Stimulated activated naive CD8-positive, alpha-beta T cell treated with anti-CD3 and anti-CD28 coated beads, Interleukin-15, Interleukin-2, amounts not matched to agents 100 ng/mL and 50 ng/mL, for 24 hours (primary cell): Measurements from ENCODE around the gene EFCAB8.

ENCODE experiments used
- H3K27ac Mint-ChIP-seq: one replicate; pipeline ENCODE4 v1.8.0; 2021; ENCODE audit warnings: mild to moderate bottlenecking, mixed read lengths
- H3K27me3 Mint-ChIP-seq: one replicate; pipeline ENCODE4 v1.8.0; 2021; ENCODE audit warnings: mixed read lengths
- H3K36me3 Mint-ChIP-seq: one replicate; pipeline ENCODE4 v1.8.0; 2021; ENCODE audit warnings: low read depth, mixed read lengths
- H3K4me1 Mint-ChIP-seq: one replicate; pipeline ENCODE4 v1.8.0; 2021; ENCODE audit warnings: low read depth, mixed read lengths
- H3K4me3 Mint-ChIP-seq: one replicate; pipeline ENCODE4 v1.8.0; 2021; ENCODE audit warnings: mild to moderate bottlenecking, mixed read lengths
- H3K9me3 Mint-ChIP-seq: one replicate; pipeline ENCODE4 v1.8.0; 2021; ENCODE audit warnings: mixed read lengths

Gene EFCAB8, protein sequence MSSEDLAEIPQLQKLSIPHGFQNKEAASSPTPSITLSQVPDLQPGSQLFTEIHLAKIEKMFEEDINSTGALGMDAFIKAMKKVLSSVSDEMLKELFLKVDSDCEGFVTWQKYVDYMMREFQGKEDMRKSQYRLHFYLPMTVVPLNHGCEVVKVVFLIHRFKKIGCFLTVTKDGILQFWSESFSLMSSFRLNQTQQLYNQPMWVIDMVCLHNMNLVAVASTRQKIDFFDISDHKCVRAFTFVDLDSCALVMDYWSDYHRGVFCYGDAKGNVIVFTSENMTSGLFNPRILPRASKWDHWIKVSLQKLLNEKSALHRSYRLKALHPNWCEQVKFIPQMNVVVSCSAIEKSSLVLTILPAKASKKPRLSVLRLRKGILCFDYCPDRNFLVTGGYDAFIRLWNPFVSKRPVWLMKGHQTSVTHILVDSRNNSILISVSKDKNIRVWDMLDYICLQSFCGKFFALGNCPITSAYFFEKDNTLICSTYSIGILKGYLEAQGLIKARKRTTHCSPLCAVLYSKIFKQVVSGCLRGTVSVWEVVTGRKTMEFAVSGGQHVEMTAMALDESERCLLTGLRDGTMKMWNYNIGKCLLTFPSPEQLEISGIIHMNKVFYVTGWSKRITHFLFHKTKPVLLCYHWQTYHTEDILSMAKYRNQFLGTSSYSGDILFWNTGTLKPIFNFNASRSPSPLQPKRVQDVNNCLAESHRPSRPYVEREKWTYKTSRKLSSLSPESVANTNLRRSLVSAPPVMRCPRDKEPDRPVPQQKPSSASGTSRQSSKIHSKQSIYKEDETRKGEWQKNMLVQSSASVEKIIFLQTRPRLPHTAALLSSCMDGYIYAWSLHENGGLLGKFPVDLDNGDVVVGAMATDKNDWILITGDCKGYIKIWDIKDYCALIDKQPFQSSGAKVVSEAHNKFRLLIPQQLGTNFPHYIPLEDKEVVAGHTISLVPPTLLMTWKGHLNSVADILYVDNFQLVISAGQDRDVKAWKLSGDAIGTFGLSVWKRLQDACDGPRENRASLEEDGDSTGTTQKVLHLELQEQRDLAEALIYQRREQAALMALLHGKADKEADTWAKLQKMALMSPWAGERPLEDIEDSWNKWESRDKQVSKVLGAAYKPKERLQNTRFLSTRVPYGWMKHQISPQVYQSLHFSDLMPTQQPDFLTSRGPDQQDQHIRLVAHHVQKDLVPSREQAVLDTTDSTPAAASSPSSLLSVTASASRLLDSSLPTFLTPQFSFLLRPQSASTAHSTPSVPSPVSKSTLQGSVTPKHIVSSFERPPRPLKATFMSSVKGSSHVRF

DNA sequence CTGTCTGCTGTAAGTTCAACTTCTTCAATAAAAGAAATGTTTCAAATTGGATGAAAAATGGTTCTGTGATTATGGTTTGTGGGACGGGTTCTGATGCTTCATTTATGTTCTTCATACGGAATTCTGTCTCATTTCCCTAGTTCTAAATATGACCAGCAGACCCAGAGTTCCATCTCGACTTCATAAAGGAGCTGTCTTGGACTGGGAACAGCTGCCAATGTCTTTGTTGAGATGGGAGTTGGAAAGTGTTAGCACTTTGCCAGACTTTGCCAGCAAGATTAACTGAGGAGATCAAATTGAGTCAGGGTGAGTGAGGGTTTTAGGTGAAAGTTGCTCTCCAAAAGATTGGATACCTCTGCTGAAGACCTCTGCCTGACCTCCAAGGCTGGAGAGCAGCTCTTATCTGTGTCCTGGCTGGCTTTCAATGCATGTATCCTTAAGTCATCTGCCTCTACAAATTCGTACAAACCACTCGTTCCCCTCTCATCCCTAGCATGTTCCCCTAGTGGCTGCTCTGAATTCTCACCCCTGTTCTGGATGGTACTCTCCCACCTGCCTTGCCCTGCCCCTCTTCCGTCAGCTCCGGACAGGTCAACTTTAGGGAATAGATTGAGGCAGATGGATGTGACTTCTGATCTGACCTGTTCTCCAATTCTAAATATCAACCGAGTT lies at the start of gene EFCAB8:
Gene EFCAB8, plus strand, starts transcription at position 223 of the 672 bp plus-strand sequence. CDS start 4,870 bp downstream, outside the sequence.
- H3K4me3 Mint-ChIP-seq = no peak within 1 kb of the TSS
- H3K36me3 Mint-ChIP-seq = peaks cover 41% of the 10 kb centered on the region
- H3K27me3 Mint-ChIP-seq = no peaks in the 10 kb centered on the region
- H3K9me3 Mint-ChIP-seq = no peaks in the 10 kb centered on the region
- peak within 1 kb of the TSS; percentile 29 for H3K27ac Mint-ChIP-seq
- H3K4me1 Mint-ChIP-seq = peaks cover 23% of the 10 kb centered on the region

DNA sequence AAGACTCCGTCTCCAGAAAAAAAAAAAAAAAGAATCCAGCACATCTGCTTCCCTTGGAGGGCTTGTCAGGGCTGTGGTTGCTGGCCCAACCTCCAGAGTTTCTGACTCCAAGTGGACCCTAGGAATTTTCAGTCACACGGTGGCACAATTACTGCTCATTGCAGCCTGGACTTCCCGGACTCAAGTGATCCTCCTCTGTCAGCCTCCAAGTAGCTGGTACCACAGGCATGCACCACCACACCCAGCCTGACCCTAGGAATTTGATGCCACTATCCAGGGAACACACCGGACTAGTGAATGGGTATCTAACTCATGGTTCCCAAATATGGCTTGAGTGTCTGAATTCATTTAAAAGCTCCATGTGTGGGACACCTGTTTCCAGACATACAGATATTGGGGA lies 48.8 kb upstream of the EFCAB8 start:
- no peaks in the 10 kb centered on the region for H3K27me3 Mint-ChIP-seq
- no peak overlapping the region for H3K27ac Mint-ChIP-seq
- no peaks in the 10 kb centered on the region for H3K9me3 Mint-ChIP-seq
- no peaks in the 10 kb centered on the region for H3K4me1 Mint-ChIP-seq
- H3K36me3 Mint-ChIP-seq = no peaks in the 10 kb centered on the region
- H3K4me3 Mint-ChIP-seq = no peak overlapping the region

DNA sequence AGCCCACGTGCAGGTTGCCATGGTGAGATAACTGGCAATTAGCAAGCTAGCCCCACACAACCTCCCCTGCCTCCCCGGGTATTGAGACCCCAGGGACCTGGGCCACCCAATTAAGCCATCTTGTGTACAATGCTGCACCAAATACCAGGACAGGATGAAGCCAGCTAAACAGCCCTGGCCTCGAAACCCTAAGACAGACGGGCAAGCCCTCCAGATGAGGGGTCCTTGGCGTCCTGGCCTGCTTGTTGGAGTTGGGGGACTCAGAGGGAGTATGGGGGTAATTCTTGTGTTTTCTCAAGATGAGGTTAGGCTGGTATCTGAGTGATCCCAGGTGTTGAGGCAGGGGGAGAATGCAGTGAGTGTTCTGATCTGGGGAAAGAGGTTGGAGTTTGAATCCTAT lies 47.8 kb upstream of the EFCAB8 start:
- Mint-ChIP-seq H3K4me3 (no peak overlapping the region), H3K27me3 (no peaks in the 10 kb centered on the region), H3K27ac (no peak overlapping the region), H3K9me3 (no peaks in the 10 kb centered on the region), H3K4me1 (no peaks in the 10 kb centered on the region), H3K36me3 (no peaks in the 10 kb centered on the region)

DNA sequence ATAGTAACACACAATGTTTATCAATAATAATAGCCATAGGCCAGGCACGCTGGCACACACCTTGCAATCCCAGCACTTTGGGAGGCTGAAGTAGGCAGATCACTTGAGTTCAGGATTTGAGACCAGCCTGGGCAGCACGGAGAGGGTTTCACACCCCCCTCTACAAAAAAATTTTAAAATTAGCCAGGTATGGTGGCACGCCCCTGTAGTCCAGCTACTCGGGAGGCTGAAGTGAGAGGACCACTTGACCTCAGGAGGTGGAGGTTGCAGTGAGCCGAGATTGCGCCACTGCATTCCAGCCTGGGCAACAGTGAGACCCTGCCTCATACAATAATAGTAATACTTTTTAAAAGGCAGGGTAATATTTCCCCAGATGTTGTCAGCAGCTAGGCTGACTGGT lies 46.8 kb upstream of the EFCAB8 start:
- Mint-ChIP-seq H3K4me3 (no peak overlapping the region), H3K36me3 (no peaks in the 10 kb centered on the region), H3K27me3 (no peaks in the 10 kb centered on the region), H3K27ac (no peak overlapping the region), H3K9me3 (no peaks in the 10 kb centered on the region), H3K4me1 (no peaks in the 10 kb centered on the region)

DNA sequence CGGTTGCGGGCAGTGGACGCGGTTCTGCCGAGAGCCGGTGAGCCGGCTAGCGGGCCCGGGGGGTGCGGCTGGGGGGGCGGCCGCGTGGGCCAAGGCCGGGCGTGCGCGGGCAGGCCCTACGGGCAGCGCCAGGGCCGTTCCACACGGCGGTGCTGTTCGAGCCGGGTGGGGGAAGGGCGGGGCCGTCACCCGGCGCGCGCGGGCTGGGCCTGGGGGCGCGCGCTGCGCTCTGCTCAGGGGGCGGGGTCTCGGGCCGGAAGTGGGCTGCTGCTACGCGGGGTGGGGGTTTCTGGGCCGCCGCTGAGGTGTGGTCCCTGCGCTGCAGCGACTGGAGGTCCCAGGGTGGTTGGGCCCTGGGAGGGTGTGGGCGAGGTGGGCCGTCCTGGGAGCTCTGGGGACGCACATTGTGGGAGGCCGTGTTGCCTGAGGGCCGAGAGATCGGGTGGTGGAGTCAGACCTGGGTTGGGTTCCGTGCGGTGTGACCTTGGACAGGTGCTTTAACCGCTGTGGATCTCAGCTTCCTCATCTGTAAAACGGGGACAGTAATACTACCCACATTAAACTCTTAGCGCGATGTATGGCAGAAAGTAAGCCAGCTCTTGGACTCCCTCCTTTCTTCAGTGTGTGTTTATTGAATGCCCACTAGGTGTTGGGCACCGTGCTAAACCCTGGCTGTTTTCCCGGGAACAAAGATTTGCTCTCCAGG lies 38.6 kb upstream of the EFCAB8 start:
- Mint-ChIP-seq H3K27me3 (no peaks in the 10 kb centered on the region), H3K9me3 (no peaks in the 10 kb centered on the region), H3K27ac (peak overlapping the region; percentile 92), H3K4me3 (peak overlapping the region; percentile 94), H3K36me3 (peaks cover 21% of the 10 kb centered on the region), H3K4me1 (peaks cover 45% of the 10 kb centered on the region)

DNA sequence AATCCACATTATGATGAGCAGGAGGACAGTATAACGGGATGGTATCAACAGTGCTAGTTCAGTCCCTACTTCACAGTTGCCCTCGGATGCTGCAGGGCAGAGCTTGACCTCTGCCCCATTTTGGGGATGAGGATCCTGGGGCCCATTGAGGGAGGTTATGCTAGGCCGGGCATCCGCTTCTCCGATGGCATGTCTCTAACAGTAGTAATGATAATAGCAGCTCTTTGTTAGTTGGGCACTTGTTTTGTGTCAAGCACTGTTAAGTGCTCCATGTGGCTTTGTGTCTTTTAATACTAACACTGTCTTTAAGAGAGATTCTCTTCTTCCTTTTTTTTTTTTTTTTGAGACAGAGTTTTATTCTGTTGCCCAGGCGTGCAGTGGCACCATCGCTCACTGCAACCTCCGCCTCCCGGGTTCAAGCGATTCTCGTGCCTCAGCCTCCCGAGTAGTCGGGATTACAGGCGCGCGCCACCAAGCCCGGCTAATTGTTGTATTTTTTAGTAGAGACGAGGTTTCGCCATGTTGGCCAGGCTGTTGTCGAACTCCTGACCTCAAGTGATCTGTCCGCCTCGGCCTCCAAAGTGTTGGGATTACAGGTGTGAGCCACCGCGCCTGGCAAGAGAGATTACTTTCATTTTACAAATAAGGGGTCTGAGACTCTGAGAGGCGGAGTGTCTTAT lies 37.9 kb upstream of the EFCAB8 start:
- Mint-ChIP-seq H3K4me1 (peaks cover 50% of the 10 kb centered on the region), H3K27me3 (no peaks in the 10 kb centered on the region), H3K36me3 (peaks cover 26% of the 10 kb centered on the region), H3K4me3 (peak overlapping the region; percentile 94), H3K9me3 (no peaks in the 10 kb centered on the region), H3K27ac (peak overlapping the region; percentile 92)

DNA sequence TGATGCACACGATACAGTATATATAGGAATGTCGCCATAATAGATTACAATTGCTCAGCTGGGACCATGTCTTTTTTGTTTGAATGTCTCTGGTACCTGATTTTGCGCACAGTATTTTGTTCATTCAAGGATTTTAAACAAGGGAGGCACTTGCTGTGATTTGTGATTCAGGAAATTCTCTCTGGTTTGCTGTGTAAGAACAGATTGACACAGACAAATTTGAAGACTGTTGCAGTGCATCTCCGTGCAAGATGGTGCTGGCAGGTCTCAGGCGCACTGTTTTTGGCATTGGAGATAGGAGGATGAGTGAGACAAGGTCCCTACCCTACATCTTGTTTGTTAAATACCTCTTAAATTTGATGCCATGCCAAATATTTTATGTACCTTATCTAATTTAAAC lies 36.5 kb upstream of the EFCAB8 start:
- Mint-ChIP-seq H3K4me1 (peaks cover 55% of the 10 kb centered on the region), H3K36me3 (peaks cover 35% of the 10 kb centered on the region), H3K27ac (no peak overlapping the region), H3K4me3 (no peak overlapping the region), H3K27me3 (no peaks in the 10 kb centered on the region), H3K9me3 (no peaks in the 10 kb centered on the region)

DNA sequence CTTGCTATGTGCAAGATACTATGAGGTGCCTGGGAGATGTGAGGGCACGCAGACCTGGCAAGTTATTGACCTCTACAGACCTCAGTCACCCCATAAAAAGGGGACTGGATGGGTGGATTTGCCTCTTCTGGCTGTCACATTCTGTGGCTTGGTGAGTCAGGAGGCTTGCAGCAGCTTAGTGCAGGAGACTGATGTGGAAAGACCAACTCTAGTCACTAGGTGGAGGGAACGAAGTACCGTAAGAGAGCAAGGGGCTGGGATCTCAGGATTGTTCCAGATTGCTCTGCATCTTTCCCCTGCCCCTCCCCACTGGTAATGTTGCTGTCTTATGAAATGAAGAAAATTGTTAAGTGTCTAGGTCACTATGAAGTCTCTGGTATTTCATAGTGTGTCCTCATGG lies 35.6 kb upstream of the EFCAB8 start:
- Mint-ChIP-seq H3K9me3 (no peaks in the 10 kb centered on the region), H3K27me3 (no peaks in the 10 kb centered on the region)

DNA sequence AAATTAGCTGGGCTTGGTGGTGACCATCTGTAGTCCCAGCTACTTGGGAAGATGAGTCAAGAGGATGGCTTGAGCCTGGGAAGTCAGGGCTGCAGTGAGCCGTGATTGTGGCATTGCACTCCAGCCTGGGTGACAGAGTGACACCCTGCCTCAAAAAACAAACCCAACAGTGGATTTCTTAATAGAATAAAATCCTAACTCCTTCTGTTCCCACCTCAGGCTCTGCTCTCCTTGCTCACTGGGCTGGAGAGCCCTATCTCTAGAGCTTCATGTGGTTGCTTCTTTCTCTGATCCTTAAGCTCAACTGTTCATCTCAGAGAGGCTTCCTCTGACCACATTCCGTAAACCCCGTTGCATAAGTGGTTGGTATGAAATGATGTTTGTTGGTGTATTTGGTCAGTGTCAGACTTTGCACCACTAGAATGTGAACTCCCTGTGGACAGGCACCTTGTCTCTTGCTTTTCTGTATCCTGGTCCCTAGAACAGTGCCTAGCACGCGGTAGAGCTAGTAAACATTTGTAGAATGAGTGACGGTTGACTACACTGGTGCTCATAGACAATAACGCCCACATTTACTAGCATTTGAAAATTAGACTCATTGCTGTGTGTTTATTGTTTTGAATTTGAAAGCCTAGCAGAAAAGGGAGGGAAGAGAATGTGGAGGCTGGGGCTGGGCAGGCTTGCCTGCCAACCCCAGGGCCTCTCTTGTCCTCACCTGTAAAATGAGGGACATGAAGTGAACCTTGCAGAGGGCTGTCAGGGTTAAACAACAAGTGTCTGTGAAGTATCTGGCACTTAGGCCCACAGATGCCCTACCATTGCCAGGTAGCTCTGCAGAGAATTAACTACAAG lies 34.8 kb upstream of the EFCAB8 start:
- peak overlapping the region; percentile 63 for H3K27ac Mint-ChIP-seq
- no peaks in the 10 kb centered on the region for H3K27me3 Mint-ChIP-seq
- H3K4me1 Mint-ChIP-seq = peaks cover 63% of the 10 kb centered on the region
- H3K9me3 Mint-ChIP-seq = no peaks in the 10 kb centered on the region
- no peak overlapping the region for H3K4me3 Mint-ChIP-seq
- peaks cover 50% of the 10 kb centered on the region for H3K36me3 Mint-ChIP-seq

More for the DNA sequence above, 35.6 kb upstream of the EFCAB8 start:
- Mint-ChIP-seq H3K4me3 (peak overlapping the region; percentile 21), H3K27ac (peak overlapping the region; percentile 63), H3K36me3 (peaks cover 43% of the 10 kb centered on the region), H3K4me1 (peaks cover 59% of the 10 kb centered on the region)

DNA sequence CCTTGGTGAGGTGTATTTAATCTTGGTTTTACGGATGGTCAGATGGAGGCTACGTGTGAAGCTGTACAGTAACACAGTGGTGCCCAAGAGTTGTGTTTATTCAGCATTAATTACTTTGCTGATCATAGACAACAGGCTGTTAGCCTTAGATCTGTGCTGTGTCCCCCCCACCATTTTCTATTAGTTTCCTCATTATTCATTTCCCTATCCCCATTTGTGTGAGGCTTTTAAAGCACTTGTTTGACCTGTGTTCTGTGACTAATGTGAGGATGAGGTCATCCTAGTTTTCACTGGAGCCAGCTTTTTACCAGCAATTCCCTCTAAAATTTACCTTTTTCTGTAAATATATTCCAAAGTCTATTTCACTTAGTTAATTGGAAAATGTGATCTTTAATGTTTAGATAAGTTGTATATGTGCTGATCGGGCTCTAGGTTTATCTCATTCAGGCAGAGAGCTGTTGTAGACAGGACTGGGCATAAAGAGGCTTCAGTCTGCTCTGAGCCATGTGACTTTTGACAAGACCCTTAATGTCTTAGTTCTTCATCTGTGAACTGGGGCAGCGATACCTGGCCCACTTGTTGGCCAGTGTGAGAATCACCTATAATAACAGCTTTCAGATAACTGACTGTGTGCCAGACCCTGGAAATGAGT lies 30.6 kb upstream of the EFCAB8 start:
- Mint-ChIP-seq H3K27me3 (no peaks in the 10 kb centered on the region), H3K27ac (peak overlapping the region; percentile 62), H3K36me3 (peaks cover 77% of the 10 kb centered on the region), H3K4me1 (peaks cover 73% of the 10 kb centered on the region), H3K4me3 (no peak overlapping the region), H3K9me3 (no peaks in the 10 kb centered on the region)

DNA sequence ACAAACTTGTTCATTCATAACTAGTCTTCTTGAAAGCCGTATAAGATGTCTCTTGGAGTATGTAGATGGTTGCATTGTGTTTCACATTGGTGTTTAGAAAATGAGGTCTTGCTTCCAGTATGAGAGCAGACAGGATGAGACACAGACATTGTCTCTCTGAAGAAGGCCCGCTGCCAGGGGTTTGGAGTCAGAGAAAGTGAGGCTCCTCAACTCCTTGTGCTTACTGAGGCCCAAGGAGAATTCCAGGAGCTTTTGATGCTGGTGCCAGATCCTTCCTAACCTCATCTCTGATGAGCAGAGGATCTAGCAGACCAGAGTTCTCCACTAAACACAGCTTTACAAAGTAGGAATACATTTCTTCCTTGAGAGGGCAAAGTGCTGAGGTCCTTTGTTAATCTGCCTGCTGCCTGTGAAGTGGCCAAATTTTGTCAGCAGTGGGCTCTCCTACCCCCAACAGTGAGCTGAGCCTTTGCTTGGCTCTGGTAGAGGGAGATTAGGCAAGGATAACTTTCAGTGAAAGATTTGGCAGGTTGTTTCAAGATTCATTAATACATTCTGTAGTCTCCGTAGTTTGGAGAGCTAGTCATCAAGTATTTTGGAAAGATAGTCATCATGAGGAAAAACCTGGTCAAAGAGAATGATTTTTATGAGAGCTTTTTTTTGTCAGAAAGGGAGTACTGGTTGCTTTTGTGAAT lies 29.3 kb upstream of the EFCAB8 start:
- no peaks in the 10 kb centered on the region for H3K9me3 Mint-ChIP-seq
- no peak overlapping the region for H3K4me3 Mint-ChIP-seq
- no peaks in the 10 kb centered on the region for H3K27me3 Mint-ChIP-seq
- H3K36me3 Mint-ChIP-seq = peaks cover 78% of the 10 kb centered on the region
- H3K4me1 Mint-ChIP-seq = peaks cover 69% of the 10 kb centered on the region
- H3K27ac Mint-ChIP-seq = peak overlapping the region; percentile 23

DNA sequence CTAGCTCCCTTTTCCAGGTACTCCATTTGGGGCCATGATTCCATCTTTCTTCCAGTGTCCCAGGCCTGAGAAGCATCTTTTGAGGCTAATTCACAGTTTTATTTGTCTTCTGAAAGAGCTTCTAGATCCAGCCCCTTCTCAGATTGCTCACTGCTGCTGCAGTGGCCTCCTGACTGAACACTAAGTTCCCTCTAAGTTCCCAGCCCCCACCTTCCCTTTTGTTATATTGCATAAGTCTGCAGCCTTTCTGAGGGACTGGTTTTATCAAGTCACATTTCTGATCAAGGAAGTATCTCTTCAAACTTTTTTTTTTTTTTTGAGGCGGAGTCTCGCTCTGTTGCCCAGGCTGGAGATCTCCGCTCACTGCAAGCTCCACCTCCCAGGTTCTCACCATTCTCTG lies 28.3 kb upstream of the EFCAB8 start:
- Mint-ChIP-seq H3K4me1 (peaks cover 65% of the 10 kb centered on the region), H3K27me3 (no peaks in the 10 kb centered on the region), H3K4me3 (no peak overlapping the region), H3K27ac (peak overlapping the region; percentile 23), H3K36me3 (peaks cover 82% of the 10 kb centered on the region), H3K9me3 (no peaks in the 10 kb centered on the region)
